NCI-H146 treated with DMSO at 0.1 percent for 48 hours (cell line): Measurements from ENCODE around the gene ABCB9.

ENCODE experiments used
- DNase-seq: peaks from one replicate; lab custom pipeline; 2025; ENCODE audit not compliant: unreplicated experiment; lab: John Stamatoyannopoulos, UW

ABCB9 gene

GRCh38 chr12:122884091-122884826 lies 82.0 kb downstream of the ABCB9 start:
- DNase-seq, result no peak

- no peak for DNase-seq
Measured at GRCh38 chr12:122882908-122883558, 83.2 kb downstream of the ABCB9 start.

- no peak for DNase-seq
Measured at GRCh38 chr12:122880668-122881067, 85.6 kb downstream of the ABCB9 start.

GRCh38 chr12:122880155-122880667 lies 86.1 kb downstream of the ABCB9 start:
- DNase-seq, result no peak
